Osteoblast (primary cell): ENCODE data around the gene NEK9. TPM values are rescaled to one million over a fixed set of nuclear protein-coding genes. Genes with fewer than 3 reads are reported as not detected.

ENCODE experiments used
- DNase-seq: peaks from one replicate; pipeline ENCODE4 v3.0.0; 2011; ENCODE audit warnings: low spot score, mixed read lengths; ENCODE audit not compliant: insufficient read length; ENCODE audit errors: missing footprints
- H2AFZ ChIP-seq: 2 replicates; pipeline ENCODE4 v1.6.0; 2011; ENCODE audit warnings: mild to moderate bottlenecking, low read length
- H3K27ac ChIP-seq: 2 replicates; pipeline ENCODE4 v1.5.1; 2011; ENCODE audit warnings: mild to moderate bottlenecking, low read depth, low read length, moderate library complexity
- H3K27me3 ChIP-seq: 2 replicates; pipeline ENCODE4 v1.6.0; 2012; ENCODE audit warnings: mild to moderate bottlenecking, control low read depth, inconsistent platforms, low read length, moderate library complexity; ENCODE audit not compliant: insufficient read depth
- H3K36me3 ChIP-seq: 2 replicates; pipeline ENCODE4 v1.5.1; 2011; ENCODE audit warnings: mild to moderate bottlenecking, low read length, control low read depth, moderate library complexity; ENCODE audit not compliant: insufficient read depth
- H3K4me1 ChIP-seq: 2 replicates; pipeline ENCODE4 v1.5.1; 2011; ENCODE audit warnings: mild to moderate bottlenecking, low read length, control low read depth, moderate library complexity; ENCODE audit not compliant: insufficient read depth
- H3K4me2 ChIP-seq: 2 replicates; pipeline ENCODE4 v1.6.0; 2011; ENCODE audit warnings: mild to moderate bottlenecking, low read length; ENCODE audit not compliant: insufficient read depth
- H3K4me3 ChIP-seq: fragments of 200-600 bp; sonication (generic); 3 replicates; pipeline ENCODE4 v1.5.1; 2012; ENCODE audit warnings: mild to moderate bottlenecking, low read length, inconsistent platforms; ENCODE audit not compliant: insufficient read depth
- H3K79me2 ChIP-seq: 2 replicates; pipeline ENCODE4 v1.6.0; 2012; ENCODE audit warnings: mild to moderate bottlenecking, low read length, control low read depth, inconsistent platforms; ENCODE audit not compliant: insufficient read depth
- H3K9me3 ChIP-seq: 2 replicates; pipeline ENCODE4 v1.5.1; 2011; ENCODE audit warnings: low read depth, low read length, control low read depth
- H4K20me1 ChIP-seq: 2 replicates; pipeline ENCODE4 v1.6.0; 2012; ENCODE audit warnings: mild to moderate bottlenecking, low read length, control low read depth; ENCODE audit not compliant: insufficient read depth
- CTCF ChIP-seq: IDR thresholded peaks from 2 replicates; pipeline ENCODE4 v1.5.1; 2011; ENCODE audit warnings: mild to moderate bottlenecking, low read depth, low read length, moderate library complexity; ENCODE audit errors: extremely low read depth
- total RNA-seq: library from RNA; depleted of rRNA; stranded (reverse); fragments of >200 nt; gene quantifications from 2 replicates; pipeline ENCODE4 v1.2.3, GENCODE V29; 2012

Gene NEK9
- total RNA-seq, 1 donor: 42.7 TPM

- no peak for DNase-seq
- Histone ChIP-seq H3K36me3 (no peaks in the 10 kb centered on the region), H3K4me2 (no peak overlapping the region), H3K79me2 (peaks cover 88% of the 10 kb centered on the region), H3K27ac (no peak overlapping the region), H3K9me3 (no peaks in the 10 kb centered on the region), H2AFZ (no peak overlapping the region), H3K4me1 (no peaks in the 10 kb centered on the region), H4K20me1 (peaks cover 32% of the 10 kb centered on the region), H3K27me3 (no peaks in the 10 kb centered on the region), H3K4me3 (no peak overlapping the region)
- TF ChIP-seq CTCF: no peak
These were observed 30.1 kb upstream of the NEK9 start for GRCh38 chr14:75156901-75157300.

- no peak overlapping the region for H3K4me2 ChIP-seq
- H3K36me3 ChIP-seq: no peaks in the 10 kb centered on the region
- no peaks in the 10 kb centered on the region for H3K27me3 ChIP-seq
- no peak overlapping the region for H3K27ac ChIP-seq
- peaks cover 86% of the 10 kb centered on the region for H3K79me2 ChIP-seq
- TF ChIP-seq CTCF: no peak
- no peaks in the 10 kb centered on the region for H3K9me3 ChIP-seq
- peaks cover 31% of the 10 kb centered on the region for H4K20me1 ChIP-seq
- H3K4me1 ChIP-seq: no peaks in the 10 kb centered on the region
- no peak for DNase-seq
- H2AFZ ChIP-seq: no peak overlapping the region
- no peak overlapping the region for H3K4me3 ChIP-seq
These were observed 29.3 kb upstream of the NEK9 start for GRCh38 chr14:75156111-75156510.

- DNase-seq: no peak
- H3K79me2 ChIP-seq: peaks cover 83% of the 10 kb centered on the region
- no peak for TF ChIP-seq CTCF
- H3K4me1 ChIP-seq: no peaks in the 10 kb centered on the region
- peaks cover 31% of the 10 kb centered on the region for H4K20me1 ChIP-seq
- H3K27ac ChIP-seq: no peak overlapping the region
- H2AFZ ChIP-seq: no peak overlapping the region
- peaks cover 5% of the 10 kb centered on the region for H3K36me3 ChIP-seq
- no peaks in the 10 kb centered on the region for H3K9me3 ChIP-seq
- H3K4me3 ChIP-seq: no peak overlapping the region
- H3K4me2 ChIP-seq: no peak overlapping the region
- H3K27me3 ChIP-seq: no peaks in the 10 kb centered on the region
These were observed 28.3 kb upstream of the NEK9 start for GRCh38 chr14:75155169-75155568.

GRCh38 chr14:75153295-75153694, 26.4 kb upstream of the NEK9 start:
- peaks cover 16% of the 10 kb centered on the region for H3K36me3 ChIP-seq
- H3K4me3 ChIP-seq: no peak overlapping the region
- H3K79me2 ChIP-seq: peaks cover 84% of the 10 kb centered on the region
- peaks cover 2% of the 10 kb centered on the region for H3K4me1 ChIP-seq
- no peak overlapping the region for H2AFZ ChIP-seq
- H4K20me1 ChIP-seq: peaks cover 26% of the 10 kb centered on the region
- DNase-seq: peak; percentile 39
- no peak overlapping the region for H3K4me2 ChIP-seq
- TF ChIP-seq CTCF: no peak
- H3K27me3 ChIP-seq: no peaks in the 10 kb centered on the region
- no peaks in the 10 kb centered on the region for H3K9me3 ChIP-seq
- no peak overlapping the region for H3K27ac ChIP-seq
